Measurements from ENCODE around the gene THSD7B. TPM values are rescaled to one million over a fixed set of nuclear protein-coding genes. Genes with fewer than 3 reads are reported as not detected.

Gene THSD7B
- total and polyA plus RNA-seq, 9 of the 15 experiments (the other 6 are each of a cell fraction or from before 2014, with no cell fraction given): not detected

DNA sequence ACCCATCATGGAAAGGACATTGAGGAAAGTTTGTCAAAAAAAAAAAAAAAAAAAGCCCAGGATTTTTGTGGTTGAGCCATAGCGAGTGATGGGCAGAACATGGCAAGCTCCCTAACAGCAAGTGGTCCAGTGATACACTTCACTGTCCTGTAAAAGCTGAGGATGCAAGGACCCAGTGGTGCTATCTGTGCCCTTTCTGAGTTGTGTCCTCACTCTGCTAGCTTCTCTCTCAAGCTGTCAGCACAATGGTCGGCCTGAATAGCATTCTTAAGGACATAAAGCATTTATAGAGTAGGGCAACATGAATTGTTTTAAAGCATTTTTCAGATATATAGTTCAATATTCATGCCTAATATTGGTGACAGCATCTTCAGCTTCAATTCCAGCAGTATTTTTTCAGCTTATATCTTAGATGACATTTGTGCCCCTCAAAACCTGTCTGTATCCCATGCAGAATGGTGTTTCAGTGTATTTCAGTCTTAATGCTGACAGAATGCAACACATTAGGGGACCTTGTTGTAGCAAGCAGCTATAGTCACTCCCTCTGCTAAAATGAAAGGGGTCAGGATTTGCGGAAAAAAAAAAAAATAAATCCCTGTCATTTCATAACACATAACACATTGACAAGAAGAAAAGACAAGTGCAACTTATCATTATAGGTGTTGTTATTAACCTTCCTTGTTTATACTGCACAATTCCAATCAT lies 496.7 kb downstream of the THSD7B start:
- no peak overlapping the region for H2AFZ ChIP-seq (ENCODE audit: low read depth, low read length)
- TF ChIP-seq, protein P1, sequence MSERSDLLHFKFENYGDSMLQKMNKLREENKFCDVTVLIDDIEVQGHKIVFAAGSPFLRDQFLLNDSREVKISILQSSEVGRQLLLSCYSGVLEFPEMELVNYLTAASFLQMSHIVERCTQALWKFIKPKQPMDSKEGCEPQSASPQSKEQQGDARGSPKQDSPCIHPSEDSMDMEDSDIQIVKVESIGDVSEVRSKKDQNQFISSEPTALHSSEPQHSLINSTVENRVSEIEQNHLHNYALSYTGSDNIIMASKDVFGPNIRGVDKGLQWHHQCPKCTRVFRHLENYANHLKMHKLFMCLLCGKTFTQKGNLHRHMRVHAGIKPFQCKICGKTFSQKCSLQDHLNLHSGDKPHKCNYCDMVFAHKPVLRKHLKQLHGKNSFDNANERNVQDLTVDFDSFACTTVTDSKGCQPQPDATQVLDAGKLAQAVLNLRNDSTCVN (CRISPR knock-in tag; IDR thresholded peaks at IDR 0.05): no peak
- TF ChIP-seq POLR2A (conservative IDR thresholded peaks at IDR 0.05) (no peak), FOXA3 (CRISPR knock-in tag; conservative IDR thresholded peaks at IDR 0.05 in 1 of 2, IDR thresholded peaks at IDR 0.05 in 1 of 2) (no peak), KLF6 (CRISPR knock-in tag; IDR thresholded peaks at IDR 0.05; ENCODE audit: borderline replicate concordance) (no peak), POLR2AphosphoS2 (IDR thresholded peaks at IDR 0.05; ENCODE audit: low read length) (no peak), ERF (CRISPR knock-in tag; IDR thresholded peaks at IDR 0.05) (no peak), SRF (CRISPR knock-in tag; IDR thresholded peaks at IDR 0.05) (no peak), TARDBP (IDR thresholded peaks at IDR 0.05) (no peak)
- no peak overlapping the region for H3K4me2 ChIP-seq (ENCODE audit: insufficient read depth, low read length)
- POLR2A ChIA-PET: interaction anchor here (0.6 kb wide), 1 partner anchor 24 kb away, joined by 4 read pairs; no protein-coding TSS in a partner anchor
- FAIRE-seq: no peak
- intact Hi-C loops (cut with micrococcal nuclease) (no loop called here), in situ Hi-C loops (cut with MboI) (no loop called here)
- BruUV-seq (replicated peaks): no TSS peak
- no peak overlapping the region for H3K4me3 ChIP-seq
- H3K9me3 ChIP-seq (replicated peaks; ENCODE audit: control insufficient read depth, insufficient read depth, low read depth, low read length): no peaks in the 10 kb centered on the region
- H3K9ac ChIP-seq (ENCODE audit: insufficient read depth in 1 of 2, low read depth in 2 of 2, low read length in 2 of 2): no peak overlapping the region
- no peaks in the 10 kb centered on the region for H3K36me3 ChIP-seq (ENCODE audit: control insufficient read depth, insufficient read depth, low read length)
- ATAC-seq: no peak
- no peaks in the 10 kb centered on the region for H4K20me1 ChIP-seq (replicated peaks; ENCODE audit: control insufficient read depth, insufficient read depth, low read length)
- no peaks in the 10 kb centered on the region for H3K27me3 ChIP-seq (ENCODE audit: control insufficient read depth in 2 of 2, insufficient read depth in 2 of 2, low read length in 2 of 2)
- no peak overlapping the region for H3K27ac ChIP-seq (ENCODE audit: extremely low read depth, low read depth, low read length)
- no peak for DNase-seq (ENCODE audit: extremely low read depth in 1 of 4, low spot score in 3 of 4)
- H3K79me2 ChIP-seq (ENCODE audit: control insufficient read depth, insufficient read depth, low read length): no peaks in the 10 kb centered on the region
- CTCF ChIA-PET (ENCODE audit: low intra/inter-chr PET ratio): no interaction called here
- no peaks in the 10 kb centered on the region for H3K4me1 ChIP-seq (replicated peaks in 1 of 2; ENCODE audit: control insufficient read depth in 2 of 2, insufficient read depth in 2 of 2, low read length in 2 of 2)
- 0% methylated on average over 3 of the region's 3 CpGs for WGBS (ENCODE audit: insufficient coverage, low coverage, missing lambda C conversion rate)
- H3K9me1 ChIP-seq (ENCODE audit: control insufficient read depth, insufficient read depth, low read length): no peaks in the 10 kb centered on the region

All from K562 (cell line).